KG1 (cell line): ENCODE results near the gene GCC1.

Experiments used
- DNase-seq: peaks from one replicate; lab custom pipeline; 2025; lab: John Stamatoyannopoulos, UW

The GCC1 gene, protein sequence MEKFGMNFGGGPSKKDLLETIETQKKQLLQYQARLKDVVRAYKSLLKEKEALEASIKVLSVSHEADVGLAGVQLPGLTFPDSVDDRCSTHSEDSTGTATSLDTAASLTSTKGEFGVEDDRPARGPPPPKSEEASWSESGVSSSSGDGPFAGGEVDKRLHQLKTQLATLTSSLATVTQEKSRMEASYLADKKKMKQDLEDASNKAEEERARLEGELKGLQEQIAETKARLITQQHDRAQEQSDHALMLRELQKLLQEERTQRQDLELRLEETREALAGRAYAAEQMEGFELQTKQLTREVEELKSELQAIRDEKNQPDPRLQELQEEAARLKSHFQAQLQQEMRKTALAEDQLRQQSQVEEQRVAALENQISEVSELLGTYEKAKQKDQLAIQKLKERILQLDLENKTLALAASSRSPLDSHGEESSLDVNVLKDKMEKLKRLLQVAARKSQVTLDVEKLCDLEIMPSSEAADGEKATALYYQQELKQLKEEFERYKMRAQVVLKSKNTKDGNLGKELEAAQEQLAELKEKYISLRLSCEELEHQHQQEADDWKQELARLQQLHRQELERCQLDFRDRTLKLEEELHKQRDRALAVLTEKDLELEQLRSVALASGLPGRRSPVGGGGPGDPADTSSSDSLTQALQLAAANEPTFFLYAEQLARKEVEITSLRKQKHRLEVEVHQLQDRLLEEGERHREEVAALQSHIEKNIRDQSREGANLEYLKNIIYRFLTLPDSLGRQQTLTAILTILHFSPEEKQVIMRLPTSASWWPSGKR

GRCh38 chr7:127585044-127585953 lies at the start of gene GCC1:
GCC1 (minus strand) TSS chr7:127585596; CDS start chr7:127585182, 414 bp downstream.
- peak; percentile 28 for DNase-seq

DNA sequence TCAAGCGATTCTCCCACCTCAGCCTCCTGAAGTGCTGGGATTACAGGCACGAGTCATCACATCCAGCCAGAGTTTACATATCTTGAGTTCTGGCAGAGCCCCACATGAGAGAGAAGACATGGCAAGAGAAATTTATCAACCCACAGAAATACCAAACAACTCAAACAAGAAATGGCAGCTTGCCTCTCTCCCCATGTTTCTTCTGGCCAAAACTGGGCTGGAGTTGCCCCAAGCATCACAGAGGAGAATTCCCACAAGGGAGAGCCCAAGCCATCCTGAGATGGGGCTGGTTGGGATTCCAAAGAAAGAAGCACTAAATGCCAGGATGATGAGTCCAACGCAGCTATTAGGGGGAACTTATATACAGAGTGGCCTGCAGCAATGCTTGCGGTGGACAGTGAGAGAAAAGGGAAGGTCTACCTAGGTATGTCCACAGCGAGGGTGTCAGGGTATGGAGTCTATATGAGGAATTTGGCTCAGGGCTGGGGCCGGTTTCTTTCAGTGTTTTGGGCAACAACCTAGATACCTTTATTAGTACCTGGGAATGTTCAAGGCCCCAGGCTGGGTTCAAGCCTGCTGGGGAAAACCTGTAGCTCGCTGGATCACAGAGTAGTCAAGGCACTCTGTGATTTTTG lies 47.0 kb upstream of the GCC1 start:
- DNase-seq, result no peak

DNA sequence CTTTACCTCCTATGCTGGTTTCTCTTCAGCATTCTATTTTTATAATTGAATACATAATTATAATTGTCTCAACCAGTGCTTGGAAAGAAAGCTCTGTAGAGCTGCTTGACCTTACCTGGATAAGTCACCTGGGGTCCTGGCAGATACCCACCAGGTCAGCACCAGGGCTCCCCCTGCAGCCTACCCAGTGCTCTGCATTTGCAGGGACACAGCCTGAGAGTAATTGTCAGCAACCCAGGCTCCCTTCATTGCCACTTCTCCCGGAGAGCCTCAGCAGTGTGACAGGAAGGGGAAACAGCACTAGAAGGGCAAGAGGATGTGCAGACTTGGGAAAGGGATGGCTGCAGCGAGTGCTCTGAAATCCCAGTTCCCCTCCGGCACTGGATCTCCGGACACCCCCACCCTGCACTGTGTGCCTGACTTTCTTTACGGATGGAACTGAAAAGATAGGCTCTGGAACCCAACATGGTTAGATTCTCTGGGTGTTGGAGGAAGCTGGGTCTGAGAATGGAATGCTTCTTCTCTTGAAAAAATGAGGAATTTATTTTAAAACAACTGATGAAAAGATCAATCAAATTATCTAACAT lies 44.0 kb upstream of the GCC1 start:
- DNase-seq, result no peak

DNA sequence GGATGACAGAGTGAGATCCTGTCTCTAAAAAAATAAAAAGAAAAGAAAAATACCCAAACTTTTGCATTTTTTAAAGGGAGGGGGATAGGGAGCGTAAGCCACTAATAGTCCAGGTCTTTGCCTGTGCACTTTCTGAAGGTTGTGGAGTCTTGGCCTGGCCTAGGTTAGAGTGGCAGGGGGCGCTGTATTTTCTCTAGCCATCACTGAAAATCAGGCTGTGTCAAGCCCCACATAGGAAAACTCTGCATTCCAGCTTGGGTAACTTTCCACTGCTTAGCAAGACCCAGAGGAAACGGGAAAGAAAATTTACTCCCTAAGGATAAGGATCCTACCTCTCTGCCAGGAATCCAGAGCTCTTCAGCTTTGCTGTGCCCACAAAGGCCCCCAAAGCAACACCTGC lies 43.0 kb upstream of the GCC1 start:
- DNase-seq, result no peak

DNA sequence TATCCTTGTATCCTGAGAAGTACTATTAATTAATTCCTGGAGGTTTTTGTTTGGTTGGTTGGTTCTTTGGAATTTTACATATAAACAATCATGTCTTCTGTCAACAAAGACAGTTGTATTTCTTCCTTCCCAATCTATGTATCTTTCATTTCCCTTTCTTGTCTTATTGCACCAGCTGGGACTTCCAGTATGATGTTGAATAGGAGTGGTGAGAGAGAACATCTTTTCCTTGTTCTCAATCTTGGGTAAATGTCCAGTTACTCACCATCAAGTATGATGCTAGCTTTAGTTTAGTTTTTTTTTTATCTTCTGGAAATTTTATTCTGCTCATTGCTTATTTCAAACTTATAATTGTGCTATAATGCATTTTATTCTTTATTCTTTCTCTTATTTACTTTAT lies 39.9 kb upstream of the GCC1 start:
- DNase-seq, result no peak

- no peak for DNase-seq
These were observed 35.2 kb upstream of the GCC1 start for GRCh38 chr7:127620406-127621233.

DNA sequence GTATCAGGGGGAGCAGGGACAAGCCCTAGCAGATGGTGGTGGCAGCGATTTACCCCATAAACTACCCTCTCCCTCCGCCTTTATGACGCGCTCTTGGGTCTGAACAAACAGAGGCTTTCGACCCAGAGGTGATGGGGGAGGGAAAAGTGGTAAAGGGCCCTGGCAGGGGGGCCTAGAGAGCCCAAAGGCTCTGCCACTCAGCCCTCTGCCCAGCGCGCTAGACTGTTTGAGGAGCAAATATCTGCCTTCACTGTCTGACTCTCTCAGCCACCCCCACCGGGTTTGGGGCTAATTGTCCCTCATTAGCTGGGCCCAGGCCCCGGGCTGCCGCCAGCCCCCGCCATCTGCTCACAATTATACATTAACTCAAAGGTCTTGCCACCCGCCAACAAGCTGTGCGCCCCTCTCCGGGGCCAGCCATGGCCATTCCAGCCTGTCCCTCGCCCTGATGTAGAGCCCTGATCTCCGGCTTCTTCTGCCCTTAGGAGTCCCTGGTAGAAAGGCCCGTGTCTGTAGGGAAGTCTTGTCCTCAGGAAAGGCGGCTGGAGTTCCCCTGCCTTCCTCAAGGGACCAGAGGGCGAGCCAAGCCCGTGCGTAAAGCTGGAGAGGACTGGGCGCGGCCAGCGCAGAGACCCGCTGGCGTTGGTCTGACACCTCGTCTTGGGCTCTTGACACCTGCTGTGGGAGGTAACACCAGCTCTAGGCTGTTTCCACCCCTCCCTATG lies 34.4 kb upstream of the GCC1 start:
- no peak for DNase-seq

- no peak for DNase-seq
These were observed 33.4 kb upstream of the GCC1 start for GRCh38 chr7:127618775-127619174.

GRCh38 chr7:127618042-127618441 lies 32.6 kb upstream of the GCC1 start, which contains the start of gene PAX4:
PAX4 (minus strand) TSS chr7:127618142; CDS start chr7:127615928, 2,214 bp downstream.
- DNase-seq, result no peak

DNA sequence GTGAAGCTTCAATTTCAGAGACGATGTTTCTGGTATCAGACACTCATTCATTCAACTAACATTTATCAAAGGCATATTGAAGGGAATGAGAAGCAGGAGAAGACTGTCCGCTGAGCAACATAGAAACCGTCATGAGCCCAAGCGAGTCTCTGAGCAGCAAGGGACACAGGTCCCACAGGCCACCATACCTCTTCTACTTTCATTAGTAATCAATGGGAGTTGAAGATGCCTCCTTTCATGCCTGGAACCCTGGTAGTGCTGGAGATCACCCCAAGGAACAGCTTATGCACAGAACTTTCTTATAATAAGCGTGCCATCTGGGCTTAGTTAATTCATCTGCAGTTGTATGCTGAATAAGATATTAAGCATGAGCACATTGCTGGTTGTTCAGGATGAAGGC lies 31.3 kb upstream of the GCC1 start:
- no peak for DNase-seq

DNA sequence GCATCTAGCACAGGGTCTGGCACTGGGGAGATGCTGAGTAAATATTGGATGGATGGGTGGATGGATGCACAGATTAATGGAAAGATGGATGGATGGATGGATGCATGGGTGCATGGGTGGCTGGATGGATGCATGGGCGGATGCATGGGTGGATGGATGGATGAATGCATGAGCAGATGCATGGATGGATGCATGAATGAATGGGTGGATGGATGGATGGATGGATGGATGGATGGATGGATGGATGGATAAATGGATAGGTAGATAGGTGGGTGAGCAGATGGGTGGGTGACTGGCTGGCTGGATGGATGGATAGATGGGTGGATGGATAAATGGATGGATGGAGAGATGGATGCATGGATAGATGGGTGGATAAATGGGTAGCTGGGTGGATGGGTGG lies 26.9 kb upstream of the GCC1 start:
- DNase-seq, result no peak

DNA sequence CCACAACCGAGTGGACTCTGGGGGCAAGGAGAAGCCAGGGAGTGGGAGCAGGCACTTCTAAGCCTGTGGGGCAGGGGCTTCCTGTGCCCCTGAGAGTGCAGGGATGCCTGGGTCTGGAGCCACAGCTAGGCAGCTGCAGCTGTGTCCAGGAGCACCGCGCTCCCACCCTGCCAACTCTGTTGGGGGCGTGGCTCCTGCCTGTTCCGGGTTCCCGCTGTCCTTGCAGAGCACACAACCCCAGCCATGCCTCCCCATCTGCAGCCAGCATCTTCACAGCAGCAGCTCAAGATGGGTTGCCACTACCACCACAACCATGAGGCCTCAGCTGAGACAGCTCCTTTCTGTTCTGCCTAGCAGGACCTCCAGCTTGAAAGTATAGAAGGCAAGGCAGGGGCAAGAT lies 23.9 kb upstream of the GCC1 start:
- no peak for DNase-seq

DNA sequence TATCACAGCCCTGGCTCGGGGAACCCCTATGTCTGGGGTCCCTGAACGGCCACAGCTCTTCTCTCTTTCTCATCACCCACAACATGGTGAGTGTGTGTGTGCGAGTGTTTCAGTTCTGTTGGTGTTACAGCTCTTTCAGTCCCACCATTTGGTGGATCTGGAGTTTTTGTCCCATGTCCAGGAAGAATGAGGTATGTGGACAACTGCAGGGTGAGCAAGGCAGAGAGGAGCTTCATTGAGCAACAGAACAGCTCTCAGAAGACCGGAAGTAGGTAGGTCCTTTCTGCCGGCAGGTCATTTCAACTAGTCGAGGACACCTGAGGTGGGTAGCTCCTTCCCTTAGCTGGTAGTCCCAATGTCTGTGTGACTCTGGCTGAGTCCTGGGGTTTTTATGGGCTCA lies 23.1 kb upstream of the GCC1 start:
- no peak for DNase-seq

GRCh38 chr7:127600885-127601284 lies 15.5 kb upstream of the GCC1 start:
- DNase-seq, result no peak

GRCh38 chr7:127598318-127598717 lies 12.9 kb upstream of the GCC1 start:
- DNase-seq, result no peak

DNA sequence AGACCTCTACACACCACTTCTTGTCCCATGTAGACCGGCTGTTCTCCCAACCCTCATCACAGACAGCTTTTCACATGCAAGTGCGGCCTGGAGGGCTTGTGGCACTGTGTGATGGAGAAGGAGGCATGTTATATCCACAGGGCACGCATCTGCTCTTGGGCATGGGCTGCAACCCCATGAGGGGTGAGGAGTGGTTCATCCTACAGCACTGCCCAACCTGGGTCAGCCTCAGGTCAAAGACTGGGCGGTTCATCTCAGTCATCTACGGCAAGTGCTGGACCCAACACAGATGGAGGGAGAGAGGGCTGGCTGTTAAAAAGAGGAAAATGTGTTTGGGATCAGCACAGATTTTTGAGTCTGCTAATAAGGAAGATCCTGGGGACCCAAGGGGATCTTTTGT lies 10.3 kb upstream of the GCC1 start:
- no peak for DNase-seq

GRCh38 chr7:127594490-127594889 lies 9.1 kb upstream of the GCC1 start:
- peak; percentile 15 for DNase-seq

DNA sequence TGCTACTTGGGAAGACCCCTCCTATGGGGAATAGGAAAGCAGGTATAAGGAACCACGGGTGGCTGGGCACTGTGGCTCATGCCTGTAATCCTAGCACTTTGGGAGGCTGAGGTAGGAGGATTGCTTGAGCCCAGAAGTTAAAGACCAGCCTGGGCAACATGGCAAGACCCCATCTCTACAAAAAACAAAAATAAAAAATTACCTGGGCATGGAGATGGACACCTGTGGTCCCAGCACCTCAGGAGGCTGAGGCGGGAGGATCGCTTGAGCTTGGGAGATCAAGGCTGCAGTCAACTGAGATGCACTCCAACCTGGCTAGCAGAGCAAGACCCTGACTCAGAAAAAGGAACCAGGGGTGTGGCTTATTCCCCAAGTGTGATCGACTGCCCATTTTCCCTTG lies 7.2 kb upstream of the GCC1 start:
- DNase-seq, result no peak

- DNase-seq, result no peak
These were observed 6.2 kb upstream of the GCC1 start for GRCh38 chr7:127591591-127591990.

DNA sequence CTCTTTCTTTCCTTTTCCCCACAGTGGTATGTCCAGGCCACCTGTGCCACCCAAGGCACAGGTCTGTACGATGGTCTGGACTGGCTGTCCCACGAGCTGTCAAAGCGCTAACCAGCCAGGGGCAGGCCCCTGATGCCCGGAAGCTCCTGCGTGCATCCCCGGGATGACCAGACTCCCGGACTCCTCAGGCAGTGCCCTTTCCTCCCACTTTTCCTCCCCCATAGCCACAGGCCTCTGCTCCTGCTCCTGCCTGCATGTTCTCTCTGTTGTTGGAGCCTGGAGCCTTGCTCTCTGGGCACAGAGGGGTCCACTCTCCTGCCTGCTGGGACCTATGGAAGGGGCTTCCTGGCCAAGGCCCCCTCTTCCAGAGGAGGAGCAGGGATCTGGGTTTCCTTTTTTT lies 5.8 kb upstream of the GCC1 start:
- DNase-seq, result no peak
